Left hindlimb (tissue), 1 donor: ENCODE measurements around the gene DBN1.

Experiments
- DNase-seq: peaks from one replicate; pipeline ENCODE4 v3.0.0-alpha.2; 2018

The DBN1 gene

DNA sequence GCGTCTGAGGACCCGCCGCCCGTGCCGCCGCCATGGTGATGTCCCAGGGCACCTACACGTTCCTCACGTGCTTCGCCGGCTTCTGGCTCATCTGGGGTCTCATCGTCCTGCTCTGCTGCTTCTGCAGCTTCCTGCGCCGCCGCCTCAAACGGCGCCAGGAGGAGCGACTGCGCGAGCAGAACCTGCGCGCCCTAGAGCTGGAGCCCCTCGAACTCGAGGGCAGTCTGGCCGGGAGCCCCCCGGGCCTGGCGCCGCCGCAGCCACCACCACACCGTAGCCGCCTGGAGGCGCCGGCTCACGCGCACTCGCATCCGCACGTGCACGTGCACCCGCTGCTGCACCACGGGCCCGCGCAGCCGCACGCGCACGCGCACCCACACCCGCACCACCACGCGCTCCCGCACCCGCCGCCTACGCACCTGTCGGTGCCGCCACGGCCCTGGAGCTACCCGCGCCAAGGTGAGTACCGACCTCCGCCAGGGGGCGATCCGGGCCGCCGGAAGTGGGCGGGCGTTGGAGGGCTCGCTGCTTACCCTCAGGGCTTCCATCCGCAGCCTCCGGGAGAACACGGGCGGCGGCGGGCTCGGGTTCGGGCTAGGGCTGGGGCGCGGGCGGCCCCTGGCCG, 18.3 kb downstream of the DBN1 start:
- DNase-seq, result peak; percentile 86

DNA sequence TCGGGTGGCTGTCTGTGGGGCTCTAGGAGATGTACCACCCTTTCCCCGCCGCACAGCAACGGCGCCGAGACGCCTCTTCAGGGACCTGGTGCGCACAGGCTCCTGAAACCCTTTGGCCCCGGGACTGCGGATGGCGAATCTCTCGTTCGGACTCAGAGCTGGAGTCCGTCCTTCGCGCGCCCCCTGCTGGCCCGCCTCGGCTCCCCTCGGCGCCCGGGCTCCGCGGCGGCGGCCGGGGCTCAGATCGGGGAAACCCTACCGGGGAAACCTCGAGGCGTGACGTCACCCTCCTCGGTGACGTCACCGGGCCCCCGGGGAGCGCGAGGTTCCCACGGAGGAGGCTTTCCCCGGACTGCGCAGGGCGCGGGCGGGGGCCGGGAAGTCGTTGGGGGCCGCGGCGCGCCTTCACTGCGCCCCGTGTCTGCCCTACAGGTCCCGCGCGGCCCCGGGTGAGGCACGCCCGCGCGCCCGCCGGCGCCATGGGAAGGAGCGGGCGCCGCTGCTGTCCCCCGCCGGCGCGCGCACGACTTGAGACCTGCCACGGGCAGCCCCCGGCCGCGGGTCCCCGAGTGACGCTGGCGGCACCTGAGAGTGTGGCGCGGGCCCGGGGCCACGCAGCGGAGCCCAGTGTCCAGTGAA, 18.9 kb downstream of the DBN1 start:
- peak; percentile 93 for DNase-seq

DNA sequence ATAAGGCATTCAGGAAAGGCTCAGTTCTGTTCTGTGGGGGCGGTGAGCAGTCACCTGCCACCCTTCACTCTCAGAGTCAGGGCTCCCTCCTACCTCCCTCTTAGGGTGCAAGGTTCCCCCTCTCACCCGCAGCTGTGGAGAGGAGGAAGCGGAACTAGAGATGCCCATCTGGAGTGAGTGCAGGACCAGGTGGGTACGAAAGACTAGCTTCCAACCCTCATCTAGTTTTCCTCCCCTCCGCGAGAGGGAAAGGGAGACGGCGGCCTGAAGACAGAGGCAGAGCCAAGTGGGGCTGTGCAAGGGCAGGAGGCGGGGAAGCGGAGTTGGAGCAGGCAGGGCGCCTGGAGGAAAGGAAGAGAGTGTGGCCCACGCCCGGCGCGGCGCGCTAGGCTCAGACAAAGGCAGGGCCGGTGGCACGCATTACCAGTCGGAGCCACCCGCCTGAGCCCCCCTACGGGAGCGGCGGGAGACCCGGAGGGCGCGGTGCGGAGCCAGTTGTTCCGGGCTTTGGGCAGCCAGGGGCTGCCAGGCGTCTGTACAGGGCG, 19.5 kb downstream of the DBN1 start:
- peak; percentile 77 for DNase-seq

DNA sequence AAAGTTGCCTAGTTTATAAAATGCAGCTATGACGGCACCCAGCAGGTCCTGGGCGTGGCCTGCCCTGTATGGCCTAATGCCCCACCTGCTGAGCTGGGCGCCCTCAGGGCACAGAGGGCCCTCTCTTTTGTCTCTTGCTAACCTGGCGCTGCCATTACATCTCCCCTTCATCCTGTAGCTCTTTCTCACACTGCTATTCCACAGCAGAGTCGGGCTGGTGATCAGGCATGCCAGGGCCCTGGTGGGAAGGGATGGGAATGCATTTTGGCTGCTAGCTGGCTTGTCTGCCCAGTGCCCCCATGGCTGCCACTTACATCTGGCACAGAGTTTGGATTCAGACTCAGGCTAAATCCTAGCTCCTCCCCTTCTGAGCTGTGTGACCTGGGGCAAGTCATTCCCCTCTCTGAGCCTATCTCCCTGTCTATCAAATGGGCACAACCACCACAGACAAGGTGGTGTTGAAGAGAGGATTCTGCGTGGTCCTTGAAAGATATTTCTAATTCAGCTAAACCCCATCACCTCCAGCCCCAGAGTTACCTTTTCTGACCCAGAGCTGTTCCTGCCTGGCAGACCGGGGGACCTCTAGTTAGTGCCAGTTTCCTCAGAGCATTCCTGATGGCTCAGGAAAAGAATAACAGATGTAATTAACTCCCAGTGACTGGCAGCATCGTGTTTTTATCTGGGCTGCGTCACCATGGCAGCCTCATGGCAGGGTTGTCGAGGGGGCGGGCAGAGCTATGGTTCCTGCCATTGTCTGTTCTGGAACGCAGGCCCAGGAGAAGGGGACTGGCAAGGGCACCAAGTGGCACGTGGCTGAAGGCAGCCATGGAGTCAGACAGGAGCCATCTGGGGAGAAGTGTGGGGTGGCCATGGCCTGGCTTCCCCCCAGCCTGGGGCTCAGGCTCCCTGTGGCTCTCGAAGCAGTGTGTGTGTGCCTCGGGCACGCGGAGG, 20.5 kb downstream of the DBN1 start:
- DNase-seq, result no peak

DNA sequence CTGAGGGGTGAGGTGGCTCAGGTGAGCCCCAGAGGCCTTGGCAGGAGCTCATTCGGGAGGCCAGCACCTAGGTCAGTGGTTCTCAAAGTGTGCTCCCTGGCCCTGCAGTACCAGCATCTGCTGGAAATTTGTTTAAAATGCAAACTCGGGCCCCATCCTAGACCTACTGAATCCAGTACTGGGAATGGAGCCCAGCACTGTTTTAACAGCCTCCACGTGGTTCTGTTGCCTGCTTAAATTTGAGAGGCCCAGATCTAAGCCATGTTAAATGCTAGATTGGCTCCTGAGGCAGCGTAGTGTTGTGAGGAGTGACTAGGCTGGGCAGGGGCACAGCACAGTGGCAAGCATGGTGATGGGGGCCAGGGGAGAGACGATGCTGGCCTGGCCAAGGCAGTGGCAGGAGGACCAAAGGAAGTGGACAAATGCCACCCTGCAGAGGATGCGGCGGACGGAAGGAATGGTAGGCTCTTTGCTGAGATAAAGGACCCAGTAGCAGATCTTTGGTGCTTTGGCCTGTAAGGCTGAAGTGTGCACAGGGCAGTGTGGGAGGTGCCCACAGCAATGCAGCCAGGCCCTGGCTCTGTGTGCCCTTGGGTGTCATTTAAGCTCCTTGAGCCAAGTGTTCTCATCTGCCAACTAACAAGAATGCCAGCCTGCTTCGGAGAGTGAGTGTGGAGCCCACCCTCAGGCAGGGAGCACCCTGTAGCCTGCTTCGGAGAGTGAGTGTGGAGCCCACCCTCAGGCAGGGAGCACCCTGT, 22.6 kb downstream of the DBN1 start:
- DNase-seq, result no peak

DNA sequence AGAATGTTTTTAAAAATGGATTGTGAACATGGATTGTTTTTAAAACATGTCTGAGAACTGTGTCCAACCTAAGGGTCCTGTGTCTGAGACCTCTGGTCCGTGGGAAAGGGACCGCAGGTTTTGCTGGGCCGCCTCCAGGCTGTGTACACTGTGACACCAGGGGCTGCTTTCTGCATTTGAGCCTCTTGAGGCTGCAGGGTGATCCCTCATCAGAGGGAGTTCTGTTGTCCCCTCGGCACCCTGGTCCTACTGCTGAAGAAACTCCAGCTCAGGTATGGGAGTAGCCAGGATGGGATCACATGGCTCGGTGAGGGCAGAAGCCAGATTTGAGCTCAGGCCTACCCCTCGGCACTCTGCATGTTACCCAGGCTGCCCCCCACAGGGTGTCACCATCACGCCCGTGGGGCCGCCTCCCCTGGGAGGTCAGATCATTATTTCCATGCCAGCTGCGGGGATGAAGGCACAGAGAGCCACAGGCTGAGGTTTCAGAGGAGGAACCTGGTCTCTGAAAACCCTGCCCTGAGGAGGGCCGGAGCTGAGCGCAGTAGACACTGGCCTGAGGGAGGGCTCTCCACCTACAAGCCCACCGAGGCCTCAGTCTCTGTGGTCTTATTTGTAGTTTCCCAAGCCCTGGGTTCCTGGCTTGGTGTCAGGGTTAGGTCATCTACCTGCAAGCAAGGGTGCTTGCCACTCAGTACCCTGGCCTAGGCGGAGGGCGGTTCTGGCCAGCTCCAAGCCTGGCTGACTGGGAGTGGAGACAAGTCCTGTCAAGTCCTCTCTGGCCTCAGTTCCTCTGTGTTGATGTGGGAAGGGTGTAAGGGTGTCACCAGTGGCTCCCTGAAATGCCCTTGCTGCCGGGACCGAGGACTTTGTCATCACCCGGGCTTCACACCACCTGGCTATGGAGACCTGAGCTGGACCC, 24.0 kb downstream of the DBN1 start:
- DNase-seq, result no peak

DNA sequence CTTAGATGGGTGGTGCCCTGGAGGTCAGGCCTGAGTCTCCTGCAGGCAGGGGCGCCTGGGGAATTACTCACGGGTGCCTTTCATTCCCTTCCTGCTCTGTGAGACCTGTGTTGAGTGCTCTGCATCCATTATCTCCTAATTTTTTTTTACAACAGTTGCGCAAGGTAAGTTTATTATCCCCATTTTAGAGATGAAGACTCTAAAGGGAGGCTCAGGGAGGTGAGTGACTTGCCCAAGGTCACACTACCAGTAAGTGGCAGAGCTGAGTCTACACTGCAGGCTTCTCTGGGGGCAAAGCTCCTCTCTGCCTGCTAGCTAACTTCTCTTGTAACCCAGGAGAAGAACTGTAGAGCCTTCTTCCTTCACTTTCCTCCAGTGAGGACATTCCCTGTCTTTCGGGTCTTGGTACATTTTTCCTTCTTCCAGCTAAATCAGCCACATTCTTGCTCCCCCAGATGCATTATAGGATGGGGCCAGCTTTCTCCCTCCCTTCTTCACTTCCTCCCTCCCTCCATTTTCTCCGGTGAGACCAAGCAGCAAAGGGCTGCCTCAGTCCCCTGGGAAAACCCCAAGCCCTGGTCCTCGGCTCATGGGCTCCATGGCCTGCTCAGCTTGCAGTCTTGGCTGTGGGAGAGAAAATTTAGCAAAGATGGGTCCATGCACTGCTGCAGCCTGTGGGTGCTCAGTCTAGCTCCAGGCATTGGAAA, 25.0 kb downstream of the DBN1 start:
- no peak for DNase-seq

DNA sequence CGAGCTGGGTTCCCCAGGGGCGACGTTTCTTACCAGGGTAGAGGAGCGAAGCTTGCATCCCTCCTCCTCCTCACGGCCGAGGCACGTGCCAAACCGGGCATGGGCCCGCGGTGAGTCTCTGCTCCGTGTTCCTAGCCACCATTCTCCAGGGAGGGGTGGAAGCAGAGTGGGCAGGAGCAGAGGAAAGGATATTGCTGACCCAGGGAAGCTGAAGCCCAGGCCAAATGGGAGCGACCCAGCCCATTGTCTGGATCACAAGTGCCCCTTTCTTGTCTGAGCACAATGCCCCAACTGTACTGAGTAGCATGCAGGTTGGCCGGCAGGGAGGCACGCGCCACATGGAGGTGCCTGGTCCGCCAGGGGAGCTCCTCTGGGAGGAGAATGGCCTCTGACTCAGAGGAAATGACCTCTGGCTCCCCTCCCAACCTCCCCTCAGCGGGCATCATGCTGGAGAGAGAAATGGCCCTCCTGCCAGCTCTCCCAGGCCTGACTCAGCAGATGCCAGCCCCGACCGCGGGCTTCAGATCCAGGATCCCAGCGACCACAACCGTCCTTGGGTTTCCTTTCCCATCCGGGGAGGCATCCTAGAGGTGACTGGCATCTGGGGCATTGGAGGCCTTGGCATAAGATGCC, 25.7 kb downstream of the DBN1 start:
- DNase-seq, result no peak

DNA sequence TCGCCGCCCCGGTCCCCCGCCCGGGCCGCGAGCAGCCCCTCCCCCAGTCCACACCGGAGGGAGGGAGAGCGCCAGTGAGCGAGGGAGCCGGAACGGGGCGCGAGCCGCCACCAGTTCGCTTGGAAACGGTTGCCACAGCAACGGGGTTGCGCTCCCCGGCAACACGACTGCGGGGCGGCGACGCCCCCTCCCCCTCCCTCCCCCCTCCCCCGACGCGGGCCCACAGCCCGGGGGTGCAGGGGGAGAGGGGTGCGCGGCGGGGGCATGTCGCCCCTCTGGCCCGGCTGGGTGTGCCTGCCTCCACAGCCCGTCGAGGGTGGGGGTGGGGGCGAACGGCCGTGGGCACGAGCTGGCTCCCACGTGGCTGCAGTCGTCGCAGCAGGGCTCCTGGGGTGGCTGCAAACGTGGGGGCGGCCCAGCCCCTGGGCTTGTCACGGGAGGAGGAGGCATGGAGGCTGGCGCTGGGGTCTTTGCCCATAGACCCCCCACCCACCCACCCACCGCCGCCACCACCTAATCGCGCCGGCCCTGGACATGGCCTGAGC, 26.3 kb downstream of the DBN1 start:
- DNase-seq, result peak; percentile 80

DNA sequence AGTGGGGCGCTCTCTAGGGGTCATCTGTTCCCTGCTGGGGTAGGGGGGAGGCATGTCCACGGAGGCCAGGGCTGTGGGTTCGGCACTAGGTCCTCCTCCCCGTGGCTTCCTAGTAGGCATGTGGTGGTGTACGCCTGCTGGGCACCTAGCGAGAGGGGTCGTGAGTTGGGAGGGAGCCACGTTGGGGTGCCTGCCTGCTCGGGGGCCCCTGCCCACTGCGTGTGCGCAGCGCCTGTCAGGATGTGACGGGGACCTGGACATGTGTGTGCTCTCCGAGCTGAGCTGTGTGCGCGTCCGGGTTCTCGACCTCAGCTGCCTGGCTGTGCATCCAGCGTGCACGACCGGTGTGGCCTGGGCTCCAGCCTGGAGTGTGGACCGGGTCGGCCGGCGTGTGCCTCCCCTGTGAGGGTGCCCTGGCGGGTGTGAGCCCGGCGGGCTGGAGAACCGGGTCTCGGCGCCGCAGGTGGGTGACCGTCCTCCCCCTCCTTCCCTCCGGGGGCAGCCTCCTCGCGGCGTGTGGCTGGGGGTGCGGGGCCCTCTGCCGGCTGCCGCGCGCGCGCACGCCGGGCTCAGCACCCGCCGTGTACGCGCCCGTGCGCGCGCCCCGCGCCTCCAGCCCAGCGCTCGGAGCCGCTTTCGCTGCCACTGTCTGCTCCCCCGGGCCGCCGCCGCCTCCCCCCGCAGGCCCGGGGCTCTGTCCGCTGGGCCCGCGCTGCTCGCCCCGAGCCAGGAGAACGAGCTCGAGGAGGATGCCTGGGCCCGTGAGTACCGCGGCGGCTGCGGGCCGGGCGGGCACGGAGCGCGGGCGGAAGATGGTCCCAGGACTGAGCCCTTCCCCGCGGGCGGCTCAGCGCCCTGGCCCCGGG, 27.0 kb downstream of the DBN1 start, which contains the start of gene PRR7:
PRR7 (plus strand) TSS at position 615 of the 866 bp plus-strand sequence. CDS start 8,254 bp downstream, outside the sequence.
- peak; percentile 72 for DNase-seq

DNA sequence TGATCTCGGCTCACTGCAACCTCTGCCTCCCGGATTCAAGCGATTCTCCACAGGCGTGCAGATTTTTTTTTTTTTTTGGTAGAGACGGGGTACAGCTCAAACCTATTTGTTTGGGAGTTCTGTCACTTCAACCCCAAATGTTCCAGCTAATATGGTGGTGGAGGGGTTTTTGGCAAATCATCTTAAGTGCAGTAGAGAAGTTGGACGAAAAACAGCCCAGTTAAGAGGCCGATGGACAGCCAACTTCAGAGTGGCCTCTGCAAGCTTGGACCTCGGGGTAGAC, 27.6 kb downstream of the DBN1 start:
- peak; percentile 31 for DNase-seq

DNA sequence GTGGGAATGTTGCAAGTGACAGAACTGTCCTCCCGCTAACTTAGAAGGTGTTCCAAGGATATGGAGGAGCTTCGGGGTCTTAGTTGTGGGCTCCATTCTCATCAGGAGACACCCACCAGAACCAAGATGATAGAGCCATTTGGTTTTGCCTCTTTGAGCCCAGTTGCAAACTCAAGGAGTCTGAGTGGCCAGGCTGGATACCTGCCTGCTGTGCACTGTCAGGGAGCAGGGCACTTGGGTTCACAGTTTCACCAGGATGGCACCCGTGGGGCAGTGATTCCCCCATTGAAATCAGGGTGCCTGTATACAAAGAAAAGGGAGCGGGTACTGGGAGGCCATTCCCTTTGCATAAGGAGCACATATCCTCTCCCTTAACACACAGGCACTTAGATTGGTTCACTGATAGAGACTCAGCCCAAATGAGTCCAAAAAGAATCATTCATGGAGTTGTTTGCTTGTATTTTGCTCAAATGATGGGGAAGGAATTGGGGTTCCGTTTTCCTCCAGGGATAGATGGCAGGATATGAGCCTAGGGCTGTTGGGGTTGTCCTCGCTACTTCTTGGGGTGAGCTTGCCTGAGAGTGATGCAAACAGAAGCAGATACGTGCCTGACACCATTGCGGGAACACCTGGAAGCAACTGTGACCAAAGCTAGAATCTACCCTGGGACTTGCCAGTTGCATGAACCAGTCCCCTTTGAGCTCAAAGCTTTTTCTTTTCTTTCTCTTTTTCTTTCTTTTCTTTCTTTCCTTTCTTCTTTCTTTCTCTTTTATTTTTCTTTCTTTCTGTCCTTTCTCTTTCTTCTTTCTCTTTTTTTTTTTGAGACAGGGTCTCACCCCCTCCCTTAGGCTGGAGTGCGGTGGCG, 28.1 kb downstream of the DBN1 start:
- no peak for DNase-seq

DNA sequence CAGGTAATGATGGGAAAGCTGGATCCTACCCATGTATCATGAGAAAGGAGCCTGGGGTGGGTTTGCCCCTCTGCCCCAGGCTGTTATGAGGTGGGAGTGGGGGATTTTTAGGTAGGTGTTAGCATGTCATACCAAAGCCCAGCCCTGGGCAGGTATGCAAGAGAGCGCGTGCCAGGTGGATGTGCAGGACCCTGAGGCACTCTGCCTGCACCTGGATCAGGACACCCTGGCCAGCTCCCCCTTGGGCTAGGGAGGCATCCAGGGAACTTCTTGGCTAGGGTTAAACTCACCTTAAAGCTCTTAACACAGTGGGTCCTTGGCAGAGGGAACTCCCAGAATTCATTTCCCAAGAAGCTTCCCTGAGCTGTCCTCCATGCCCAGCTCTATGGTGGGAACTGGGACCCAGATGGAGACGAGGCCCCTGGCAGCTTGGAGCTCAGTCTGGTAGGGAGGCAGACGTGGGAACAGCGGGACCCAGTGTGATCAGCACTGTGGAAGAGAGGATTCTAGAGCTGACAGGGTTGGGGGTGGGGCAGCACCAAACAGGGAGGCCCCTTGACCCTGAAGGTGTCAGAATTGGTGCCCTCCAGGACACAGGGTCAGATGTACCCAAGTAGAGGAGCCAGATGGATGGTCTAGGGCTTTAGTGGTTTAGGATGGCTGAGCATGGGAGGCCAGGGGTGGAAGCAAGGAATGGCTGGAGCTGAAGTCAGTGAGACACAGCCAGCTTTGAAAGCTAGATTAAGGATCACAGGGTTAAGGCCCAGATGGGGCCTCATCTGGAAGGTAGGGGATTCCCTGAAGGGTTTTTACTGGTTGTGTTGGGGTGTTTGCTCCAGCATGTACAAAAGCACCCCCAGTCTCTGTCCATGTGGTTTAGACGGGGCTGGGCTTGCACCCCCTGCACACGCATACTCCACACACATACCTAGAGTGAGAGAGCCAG, 29.1 kb downstream of the DBN1 start:
- no peak for DNase-seq

DNA sequence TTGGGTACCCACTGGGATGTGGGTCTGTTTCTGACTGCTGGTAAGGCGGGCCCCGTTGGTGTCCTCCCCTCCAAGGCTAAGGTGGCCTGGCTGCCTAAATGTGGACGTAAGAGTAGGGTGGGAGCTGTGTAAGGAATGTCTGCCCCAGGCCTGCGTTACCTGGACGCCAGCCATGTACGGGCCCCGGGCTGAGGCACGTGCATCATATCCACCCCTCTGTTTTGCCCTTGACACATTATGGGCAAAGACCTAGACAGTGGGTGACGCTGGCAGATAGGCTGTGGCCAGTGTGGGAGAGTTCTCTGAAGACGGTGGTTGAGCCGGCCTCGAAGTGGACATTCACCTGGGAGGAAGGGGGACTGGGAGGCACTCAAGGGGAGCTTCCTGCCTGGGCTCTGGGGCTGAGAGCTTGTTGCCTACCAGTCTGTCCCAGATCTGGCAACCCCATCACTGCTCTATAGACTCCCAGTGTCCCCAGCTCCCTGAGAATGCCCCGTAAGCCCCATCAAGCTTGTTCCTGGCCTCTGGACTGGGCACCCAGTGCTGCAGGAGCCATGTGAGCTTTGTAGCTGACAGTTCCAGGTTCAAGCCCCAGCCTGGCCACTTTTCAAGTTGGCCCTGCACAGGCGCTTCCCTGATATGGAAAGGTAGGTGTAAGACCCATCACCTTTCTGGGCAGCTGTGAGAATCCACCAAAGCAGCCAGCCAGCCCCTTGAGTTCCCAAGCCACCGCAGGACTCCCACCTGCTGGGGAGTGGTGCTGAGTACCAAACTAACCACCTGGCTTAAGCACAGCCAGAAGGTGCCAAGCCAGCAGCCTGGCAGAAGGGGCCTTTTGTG, 30.1 kb downstream of the DBN1 start:
- DNase-seq, result no peak

DNA sequence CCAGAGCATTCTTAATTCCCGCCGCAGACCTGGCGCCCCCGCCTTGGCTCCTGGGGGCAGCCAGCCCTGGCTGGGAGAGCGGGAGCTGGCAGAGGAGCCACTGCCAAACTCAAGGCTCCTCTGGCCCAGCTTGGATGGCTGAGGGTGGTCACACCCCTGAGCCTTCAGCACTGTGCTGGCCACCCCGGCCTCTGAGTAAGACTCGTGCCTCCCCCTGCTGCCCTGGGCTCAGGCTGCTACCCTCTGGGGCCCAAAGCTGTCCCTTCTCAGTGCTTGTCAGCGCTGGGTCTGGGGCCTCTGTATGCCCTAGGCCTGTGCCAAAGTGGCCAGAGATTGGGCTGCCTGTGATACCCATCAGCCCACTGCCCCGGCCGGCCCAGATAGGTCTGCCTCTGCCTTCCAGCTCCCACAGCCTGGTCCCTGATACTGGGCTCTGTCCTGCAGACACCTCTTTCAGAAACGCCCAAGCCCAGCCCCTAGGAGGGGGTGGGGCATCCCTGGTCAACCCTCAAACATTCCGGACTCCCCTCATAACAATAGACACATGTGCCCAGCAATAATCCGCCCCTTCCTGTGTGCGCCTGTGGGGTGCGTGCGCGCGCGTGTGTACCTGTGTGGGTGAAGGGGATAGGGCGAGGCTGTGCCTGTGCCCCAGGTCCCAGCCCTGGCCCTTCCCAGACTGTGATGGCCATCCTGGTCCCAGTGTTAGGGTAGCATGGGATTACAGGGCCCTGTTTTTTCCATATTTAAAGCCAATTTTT, 31.2 kb downstream of the DBN1 start:
- no peak for DNase-seq
